Stomach (tissue), 9 donors: ENCODE measurements around the gene TMTC2. TPM values are rescaled to one million over a fixed set of nuclear protein-coding genes. Genes with fewer than 3 reads are reported as not detected.

Experiments used
- DNase-seq, 2 donors: peaks; one replicate each; pipeline versions ENCODE4 v3.0.0 to v3.0.0-alpha.2; 2013 to 2019
- H3K27ac ChIP-seq, 5 donors: fragments of 200-600 bp in 4 of 5; sonication (generic) in 4 of 5; one replicate each; pipeline ENCODE4 v1.5.1; 2013 to 2019; ENCODE audit warnings: mild to moderate bottlenecking in 1 of 5, moderate library complexity in 1 of 5
- H3K27me3 ChIP-seq, 3 donors: fragments of 200-600 bp; sonication (generic); one replicate each; pipeline ENCODE4 v1.5.1; 2017 to 2019; ENCODE audit warnings: mixed run types in 1 of 3
- H3K36me3 ChIP-seq, 4 donors: fragments of 200-600 bp; sonication (generic); 1 replicate in 3 of 4; 2 replicates in 1 of 4; pipeline ENCODE4 v1.5.1; 2016 to 2019
- H3K4me1 ChIP-seq, 4 donors: fragments of 200-600 bp; sonication (generic); one replicate each; pipeline ENCODE4 v1.5.1; 2016 to 2019
- H3K4me3 ChIP-seq, 4 donors: fragments of 200-600 bp; sonication (generic) in 3 of 4; one replicate each; pipeline ENCODE4 v1.5.1; 2016 to 2019; ENCODE audit warnings: mild to moderate bottlenecking in 1 of 4
- H3K9me3 ChIP-seq, 4 donors: fragments of 200-600 bp; sonication (generic); one replicate each; pipeline ENCODE4 v1.5.1; 2016 to 2019
- EP300 ChIP-seq: sonication (generic); formaldehyde crosslinking; IDR thresholded peaks from one replicate; pipeline ENCODE4 v1.6.1; 2017; ENCODE audit warnings: antibody characterized with exemption
- POLR2A ChIP-seq, 4 donors: fragments of 450-650 bp; IDR thresholded peaks; one replicate each; pipeline ENCODE4 v1.6.1; 2016; ENCODE audit warnings: antibody characterized with exemption in 4 of 4, control low read depth in 2 of 4, mild to moderate bottlenecking in 1 of 4, moderate library complexity in 1 of 4
- POLR2AphosphoS5 ChIP-seq, 3 donors: sonication (generic); formaldehyde crosslinking; IDR thresholded peaks; one replicate each; pipeline ENCODE4 v1.6.1; 2016; ENCODE audit warnings: antibody characterized with exemption in 3 of 3
- WGBS, 5 donors: extraction: QIAGEN DNeasy Blood & Tissue Kit in 3 of 5; methylation state at CpG; one replicate each; pipeline versions ENCODE4 v1.1.5 to v1.1.7; 2013 to 2018; 5-methylcytosine and 5-hydroxymethylcytosine counted together
- intact Hi-C: fragments of 100-400 bp; cut with DNase I; formaldehyde crosslinking; loops from one replicate; pipeline ENCODE4 v1.15.1; 2023; ENCODE audit warnings: low total_unique reads
- polyA plus RNA-seq, 3 donors: library from polyadenylated mRNA; stranded (reverse); fragments of 200-250 nt; gene quantifications; one replicate each; pipeline ENCODE4 v1.2.3, GENCODE V29; 2013
- total RNA-seq, 5 donors: library from RNA; depleted of rRNA; stranded (reverse); fragments of >200 nt; gene quantifications; one replicate each; pipeline versions ENCODE4 v1.1.0 to v1.2.3, GENCODE V29; 2014 to 2016
- TF ChIP-seq, protein P1 (sequence below), 7 experiments: fragments of 450-650 bp in 4 of 7; fragments of 200-600 bp in 3 of 7; sonication (generic) in 3 of 7; IDR thresholded peaks; one replicate each; pipeline ENCODE4 v1.5.1; 2016 to 2019; ENCODE audit warnings: antibody characterized with exemption in 7 of 7, control low read depth in 2 of 7, mild to moderate bottlenecking in 1 of 7
- donor health status: healthy with polysubstance abuse.
- donor health status: Bipolar disorder and iron deficiency.
- donor health status: healthy.

Gene TMTC2
- total and polyA plus RNA-seq, 8 donors = 6.1 to 60.0 (median 27.5) TPM

DNA sequence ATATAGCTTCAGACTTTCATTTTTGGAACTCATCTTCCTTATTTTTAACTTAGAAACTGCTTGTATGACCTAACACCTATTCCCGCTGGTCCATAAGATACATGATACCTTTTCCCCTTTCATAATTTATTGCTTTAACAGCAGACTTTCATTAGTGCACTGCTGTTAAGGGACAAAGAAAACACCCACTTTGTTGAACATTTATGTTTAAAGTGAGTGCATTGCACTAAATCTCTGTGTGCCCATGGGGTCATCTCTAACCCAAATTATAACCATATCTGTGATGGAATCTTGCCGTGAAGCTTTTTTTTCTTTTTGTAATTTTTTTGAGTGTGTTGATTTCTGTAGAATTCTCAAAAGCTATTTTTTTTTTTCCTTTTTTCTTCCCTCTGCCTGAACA, 261.8 kb downstream of the TMTC2 start:
- no peak overlapping the region for H3K4me3 ChIP-seq
- H3K27me3 ChIP-seq = no peaks in the 10 kb centered on the region
- H3K9me3 ChIP-seq = no peaks in the 10 kb centered on the region
- WGBS, 5 donors = 78 to 96% (median 91%) methylated on average over 2 of the region's 2 CpGs
- intact Hi-C loops = no loop called here
- no peak overlapping the region for H3K27ac ChIP-seq
- H3K4me1 ChIP-seq = no peaks in the 10 kb centered on the region
- no peaks in the 10 kb centered on the region for H3K36me3 ChIP-seq
- TF ChIP-seq, protein P1, sequence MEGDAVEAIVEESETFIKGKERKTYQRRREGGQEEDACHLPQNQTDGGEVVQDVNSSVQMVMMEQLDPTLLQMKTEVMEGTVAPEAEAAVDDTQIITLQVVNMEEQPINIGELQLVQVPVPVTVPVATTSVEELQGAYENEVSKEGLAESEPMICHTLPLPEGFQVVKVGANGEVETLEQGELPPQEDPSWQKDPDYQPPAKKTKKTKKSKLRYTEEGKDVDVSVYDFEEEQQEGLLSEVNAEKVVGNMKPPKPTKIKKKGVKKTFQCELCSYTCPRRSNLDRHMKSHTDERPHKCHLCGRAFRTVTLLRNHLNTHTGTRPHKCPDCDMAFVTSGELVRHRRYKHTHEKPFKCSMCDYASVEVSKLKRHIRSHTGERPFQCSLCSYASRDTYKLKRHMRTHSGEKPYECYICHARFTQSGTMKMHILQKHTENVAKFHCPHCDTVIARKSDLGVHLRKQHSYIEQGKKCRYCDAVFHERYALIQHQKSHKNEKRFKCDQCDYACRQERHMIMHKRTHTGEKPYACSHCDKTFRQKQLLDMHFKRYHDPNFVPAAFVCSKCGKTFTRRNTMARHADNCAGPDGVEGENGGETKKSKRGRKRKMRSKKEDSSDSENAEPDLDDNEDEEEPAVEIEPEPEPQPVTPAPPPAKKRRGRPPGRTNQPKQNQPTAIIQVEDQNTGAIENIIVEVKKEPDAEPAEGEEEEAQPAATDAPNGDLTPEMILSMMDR (IDR thresholded peaks at IDR 0.05) = no peak
- TF ChIP-seq POLR2AphosphoS5 (IDR thresholded peaks at IDR 0.05) (no peak), POLR2A (IDR thresholded peaks at IDR 0.05) (no peak)
- DNase-seq = no peak

GRCh38 chr12:82950356-82950755, 263.6 kb downstream of the TMTC2 start:
- WGBS, 5 donors = 81 to 97% (median 92%) methylated on average over 2 of the region's 2 CpGs
- H3K9me3 ChIP-seq = no peaks in the 10 kb centered on the region
- H3K36me3 ChIP-seq = no peaks in the 10 kb centered on the region
- intact Hi-C loops = no loop called here
- no peak for TF ChIP-seq POLR2AphosphoS5 (IDR thresholded peaks at IDR 0.05)
- TF ChIP-seq POLR2A (IDR thresholded peaks at IDR 0.05) = no peak
- TF ChIP-seq EP300 = no peak
- TF ChIP-seq, protein P1 (IDR thresholded peaks at IDR 0.05) = no peak
- H3K4me1 ChIP-seq = peaks cover 0 to 11% (median 3%) of the 10 kb centered on the region in 4 donors
- no peak overlapping the region for H3K27ac ChIP-seq
- H3K4me3 ChIP-seq = no peak overlapping the region
- DNase-seq = no peak
- no peaks in the 10 kb centered on the region for H3K27me3 ChIP-seq

DNA sequence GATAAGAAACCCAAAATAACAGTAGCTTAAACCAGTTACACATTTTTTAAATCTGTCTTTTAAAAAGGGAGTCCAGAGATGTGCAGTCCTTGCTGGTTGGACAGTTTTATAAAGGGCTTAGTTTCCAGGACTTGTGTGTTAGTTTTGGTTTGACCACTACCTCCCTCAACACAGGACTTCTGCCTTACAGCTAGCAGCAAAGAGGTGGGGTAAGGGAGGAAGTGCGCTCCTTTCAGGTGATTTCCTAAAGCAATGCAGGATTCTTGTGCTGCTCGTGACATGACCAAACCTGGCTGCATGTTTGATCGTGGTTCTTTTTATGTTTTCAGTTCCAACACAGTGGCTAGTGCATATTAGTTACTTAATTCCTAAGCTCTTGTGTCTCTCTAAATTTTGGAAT, 266.2 kb downstream of the TMTC2 start:
- TF ChIP-seq POLR2A (IDR thresholded peaks at IDR 0.05) (no peak), EP300 (no peak), POLR2AphosphoS5 (IDR thresholded peaks at IDR 0.05) (no peak)
- TF ChIP-seq, protein P1 (IDR thresholded peaks at IDR 0.05) = no peak
- no peaks in the 10 kb centered on the region for H3K36me3 ChIP-seq
- intact Hi-C loops = no loop called here
- no peak overlapping the region for H3K27ac ChIP-seq
- no peak overlapping the region for H3K4me3 ChIP-seq
- no peaks in the 10 kb centered on the region for H3K9me3 ChIP-seq
- no peak for DNase-seq
- H3K4me1 ChIP-seq = peaks cover 0 to 11% (median 3%) of the 10 kb centered on the region in 4 donors
- H3K27me3 ChIP-seq = no peaks in the 10 kb centered on the region
- WGBS, 5 donors = 81 to 97% (median 92%) methylated on average over 3 of the region's 3 CpGs

- DNase-seq = no peak
- Histone ChIP-seq H3K27ac (no peak overlapping the region), H3K9me3 (no peaks in the 10 kb centered on the region), H3K27me3 (no peaks in the 10 kb centered on the region), H3K4me1 (peaks cover 0 to 11% (median 3%) of the 10 kb centered on the region in 4 donors), H3K4me3 (no peak overlapping the region), H3K36me3 (no peaks in the 10 kb centered on the region)
- intact Hi-C loops = no loop called here
- WGBS, 5 donors = 53 to 84% (median 66%) methylated on average over 1 of the region's 1 CpG
- no peak for TF ChIP-seq EP300
- TF ChIP-seq, protein P1 (IDR thresholded peaks at IDR 0.05) = no peak
- TF ChIP-seq POLR2AphosphoS5 (IDR thresholded peaks at IDR 0.05) = no peak
- no peak for TF ChIP-seq POLR2A (IDR thresholded peaks at IDR 0.05)
These were observed 266.7 kb downstream of the TMTC2 start for GRCh38 chr12:82953397-82953796.
